ENCODE results near the gene ASCC1. TPM values are rescaled to one million over a fixed set of nuclear protein-coding genes. Genes with fewer than 3 reads are reported as not detected.

The ASCC1 gene
- total and polyA plus RNA-seq, 2 experiments from 2014 or later: 31.8 to 38.7 TPM

GRCh38 chr10:72094574-72094973 lies 121.5 kb downstream of the ASCC1 start:
- Histone ChIP-seq H3K9me2 (replicated peaks; ENCODE audit: insufficient read depth) (no peaks in the 10 kb centered on the region), H3K27ac (no peak overlapping the region), H3K4me3 (no peak overlapping the region), H2AFZ (no peak overlapping the region), H4K20me1 (ENCODE audit: insufficient read depth, poor library complexity, severe bottlenecking) (no peaks in the 10 kb centered on the region), H3K9me3 (ENCODE audit: low read depth) (no peaks in the 10 kb centered on the region), H3K4me1 (ENCODE audit: insufficient read depth) (peaks cover 26% of the 10 kb centered on the region), H3K36me3 (replicated peaks; ENCODE audit: insufficient read depth, low read depth) (no peaks in the 10 kb centered on the region), H3K79me2 (no peaks in the 10 kb centered on the region), H3K27me3 (no peaks in the 10 kb centered on the region), H3K4me2 (no peak overlapping the region)
- no peak for TF ChIP-seq CTCF (IDR thresholded peaks at IDR 0.05; ENCODE audit: poor library complexity)
- TF ChIP-seq EZH2phosphoT487 (IDR thresholded peaks at IDR 0.05; ENCODE audit: low read depth, severe bottlenecking, unreplicated experiment): no peak
- TF ChIP-seq EZH2 (IDR thresholded peaks at IDR 0.05; ENCODE audit: borderline replicate concordance): no peak
- WGBS (ENCODE audit: low lambda C conversion rate, missing lambda C conversion rate): 100% methylated on average over 2 of the region's 2 CpGs
- DNase-seq (ENCODE audit: low spot score): no peak

GRCh38 chr10:72093450-72093849 lies 122.6 kb downstream of the ASCC1 start:
- peaks cover 6% of the 10 kb centered on the region for H3K27me3 ChIP-seq
- H3K9me2 ChIP-seq (replicated peaks; ENCODE audit: insufficient read depth): no peaks in the 10 kb centered on the region
- peaks cover 30% of the 10 kb centered on the region for H3K4me1 ChIP-seq (ENCODE audit: insufficient read depth)
- H3K36me3 ChIP-seq (replicated peaks; ENCODE audit: insufficient read depth, low read depth): no peaks in the 10 kb centered on the region
- H3K9me3 ChIP-seq (ENCODE audit: low read depth): no peaks in the 10 kb centered on the region
- H3K79me2 ChIP-seq: no peaks in the 10 kb centered on the region
- H3K4me2 ChIP-seq: no peak overlapping the region
- no peak overlapping the region for H3K4me3 ChIP-seq
- no peak for TF ChIP-seq EZH2 (IDR thresholded peaks at IDR 0.05; ENCODE audit: borderline replicate concordance)
- TF ChIP-seq EZH2phosphoT487 (IDR thresholded peaks at IDR 0.05; ENCODE audit: low read depth, severe bottlenecking, unreplicated experiment): no peak
- H3K27ac ChIP-seq: no peak overlapping the region
- no peak overlapping the region for H2AFZ ChIP-seq
- DNase-seq (ENCODE audit: low spot score): no peak
- 96% methylated on average over 4 of the region's 4 CpGs for WGBS (ENCODE audit: low lambda C conversion rate, missing lambda C conversion rate)
- no peaks in the 10 kb centered on the region for H4K20me1 ChIP-seq (ENCODE audit: insufficient read depth, poor library complexity, severe bottlenecking)

GRCh38 chr10:72092987-72093386 lies 123.1 kb downstream of the ASCC1 start:
- WGBS (ENCODE audit: low lambda C conversion rate, missing lambda C conversion rate): 78% methylated on average over 2 of the region's 2 CpGs

More at GRCh38 chr10:72092987-72093386, 123.1 kb downstream of the ASCC1 start:
- H3K27me3 ChIP-seq: peaks cover 11% of the 10 kb centered on the region
- H3K27ac ChIP-seq: no peak overlapping the region
- no peaks in the 10 kb centered on the region for H3K9me2 ChIP-seq (replicated peaks; ENCODE audit: insufficient read depth)
- H3K4me1 ChIP-seq (ENCODE audit: insufficient read depth): peaks cover 32% of the 10 kb centered on the region
- H3K9me3 ChIP-seq (ENCODE audit: low read depth): no peaks in the 10 kb centered on the region
- DNase-seq (ENCODE audit: low spot score): no peak
- H3K4me2 ChIP-seq: no peak overlapping the region
- TF ChIP-seq EZH2 (IDR thresholded peaks at IDR 0.05; ENCODE audit: borderline replicate concordance) (no peak), CTCF (IDR thresholded peaks at IDR 0.05; ENCODE audit: poor library complexity) (no peak), EZH2phosphoT487 (IDR thresholded peaks at IDR 0.05; ENCODE audit: low read depth, severe bottlenecking, unreplicated experiment) (no peak)
- no peaks in the 10 kb centered on the region for H4K20me1 ChIP-seq (ENCODE audit: insufficient read depth, poor library complexity, severe bottlenecking)
- H2AFZ ChIP-seq: no peak overlapping the region
- no peaks in the 10 kb centered on the region for H3K79me2 ChIP-seq
- no peaks in the 10 kb centered on the region for H3K36me3 ChIP-seq (replicated peaks; ENCODE audit: insufficient read depth, low read depth)
- no peak overlapping the region for H3K4me3 ChIP-seq
